K562 (cell line): ENCODE measurements around the gene DNAI1. TPM values are rescaled to one million over a fixed set of nuclear protein-coding genes. Genes with fewer than 3 reads are reported as not detected.

Source experiments
- ATAC-seq: fragments of 200-7000 bp; cut with Tn5 transposase; 3 replicates; pipeline ENCODE4 v1.9.1; 2020; ENCODE audit warnings: moderate library complexity
- BruUV-seq: library from RNA; stranded (reverse); fragments of 400-500 nt; replicated peaks from 2 replicates; lab custom pipeline; 2021; lab: Mats Ljungman, UMichigan
- CTCF ChIA-PET: fragments of 300-600 bp; formaldehyde crosslinking; extraction: SDS; loops from one replicate; lab custom pipeline; 2021; ENCODE audit warnings: low intra/inter-chr PET ratio; lab: Yijun Ruan, JAX
- POLR2A ChIA-PET: fragments of 300-600, 350-650 bp; sonication (Branson Sonifier 250); formaldehyde crosslinking; extraction: SDS; loops from one replicate; lab custom pipeline; 2021; ENCODE audit warnings: antibody characterized with exemption, inconsistent platforms; lab: Yijun Ruan, JAX
- DNase-seq, 4 experiments: peaks; one replicate each; pipeline versions ENCODE4 v3.0.0 to v3.0.0-alpha.2; 2011 to 2018; ENCODE audit warnings: low spot score in 3 of 4, mixed read lengths in 3 of 4; ENCODE audit errors: extremely low read depth in 1 of 4
- FAIRE-seq: peaks from 2 replicates; lab custom pipeline; 2011; peaks lifted over from hg19 to GRCh38; lab: Jason Lieb, UNC
- H2AFZ ChIP-seq: 2 replicates; pipeline ENCODE4 v1.6.0; 2011; ENCODE audit warnings: low read depth, low read length, control low read depth, inconsistent platforms
- H3K27ac ChIP-seq: fragments of 200-600 bp; 3 replicates; pipeline ENCODE4 v1.8.0; 2011; ENCODE audit warnings: low read depth, mild to moderate bottlenecking, control low read depth, inconsistent platforms, low read length, moderate library complexity, mixed read lengths; ENCODE audit errors: extremely low read depth
- H3K27me3 ChIP-seq, 2 experiments: fragments of 300-600 bp in 1 of 2; 2 replicates in 1 of 2; 3 replicates in 1 of 2; pipeline versions ENCODE4 v1.6.0 to v1.8.0; 2011; ENCODE audit warnings: inconsistent platforms in 2 of 2, low read length in 2 of 2, mild to moderate bottlenecking in 1 of 2, mixed read lengths in 1 of 2, moderate library complexity in 1 of 2; ENCODE audit not compliant: control insufficient read depth in 2 of 2, insufficient read depth in 2 of 2
- H3K36me3 ChIP-seq: fragments of 300-600 bp; 3 replicates; pipeline ENCODE4 v1.8.0; 2011; ENCODE audit warnings: mild to moderate bottlenecking, low read length, inconsistent platforms; ENCODE audit not compliant: control insufficient read depth, insufficient read depth
- H3K4me1 ChIP-seq, 2 experiments: fragments of 200-600 bp in 1 of 2; replicated peaks in 1 of 2; 2 replicates in 1 of 2; 3 replicates in 1 of 2; pipeline versions ENCODE4 v1.5.1 to v1.8.0; 2011; ENCODE audit warnings: inconsistent platforms in 2 of 2, low read length in 2 of 2, mild to moderate bottlenecking in 1 of 2, mixed read lengths in 1 of 2, moderate library complexity in 1 of 2; ENCODE audit not compliant: control insufficient read depth in 2 of 2, insufficient read depth in 2 of 2
- H3K4me2 ChIP-seq: 2 replicates; pipeline ENCODE4 v1.6.1; 2011; ENCODE audit warnings: low read length, control low read depth, inconsistent platforms, mixed read lengths; ENCODE audit not compliant: insufficient read depth
- H3K4me3 ChIP-seq: fragments of 200-600 bp; sonication (generic), shearing (Covaris generic); 2 replicates; pipeline ENCODE4 v1.5.1; 2016; ENCODE audit warnings: control low read depth, inconsistent platforms
- H3K79me2 ChIP-seq: fragments of 200-600 bp; 3 replicates; pipeline ENCODE4 v1.8.0; 2011; ENCODE audit warnings: low read length, inconsistent platforms; ENCODE audit not compliant: control insufficient read depth, insufficient read depth
- H3K9ac ChIP-seq, 2 experiments: 2 replicates each; pipeline versions ENCODE4 v1.6.0 to v1.6.1; 2011; ENCODE audit warnings: low read depth in 2 of 2, low read length in 2 of 2, control low read depth in 1 of 2, inconsistent platforms in 1 of 2, mild to moderate bottlenecking in 1 of 2, mixed read lengths in 1 of 2; ENCODE audit not compliant: insufficient read depth in 1 of 2
- H3K9me1 ChIP-seq: one replicate; pipeline ENCODE4 v1.6.0; 2011; ENCODE audit warnings: inconsistent platforms, mild to moderate bottlenecking, low read length, moderate library complexity; ENCODE audit not compliant: control insufficient read depth, insufficient read depth
- H3K9me3 ChIP-seq: replicated peaks from 2 replicates; pipeline ENCODE4 v1.5.1; 2011; ENCODE audit warnings: low read depth, low read length, inconsistent platforms; ENCODE audit not compliant: control insufficient read depth, insufficient read depth
- H4K20me1 ChIP-seq: replicated peaks from 2 replicates; pipeline ENCODE4 v1.6.1; 2011; ENCODE audit warnings: low read length, inconsistent platforms, mixed read lengths; ENCODE audit not compliant: control insufficient read depth, insufficient read depth
- CBFA2T3 ChIP-seq: fragments of 450-650 bp; IDR thresholded peaks from 2 replicates; pipeline ENCODE4 v1.6.1; 2017
- ELF2 ChIP-seq: fragments of 250-450 bp; sonication (Bioruptor Pico); IDR thresholded peaks from 2 replicates; pipeline ENCODE4 v1.5.0; 2021; ENCODE audit warnings: mild to moderate bottlenecking
- PCBP1 ChIP-seq: fragments of 200-400 bp; formaldehyde crosslinking; IDR thresholded peaks from 2 replicates; pipeline ENCODE4 v1.6.1; 2018; ENCODE audit warnings: mild to moderate bottlenecking, low read depth, low read length; ENCODE audit not compliant: poor library complexity, severe bottlenecking
- PHF8 ChIP-seq: fragments of 200-600 bp; sonication (generic); IDR thresholded peaks from 2 replicates; pipeline ENCODE4 v1.6.1; 2012; ENCODE audit warnings: mixed run types, mild to moderate bottlenecking, inconsistent platforms, low read length, moderate library complexity, borderline replicate concordance
- PTBP1 ChIP-seq: fragments of 200-400 bp; formaldehyde crosslinking; IDR thresholded peaks from 2 replicates; pipeline ENCODE4 v1.6.1; 2017; ENCODE audit warnings: low read depth, low read length
- TSC22D4 ChIP-seq: fragments of 450-650 bp; IDR thresholded peaks from 2 replicates; pipeline ENCODE4 v1.6.1; 2016; ENCODE audit warnings: missing genetic modification characterization, missing biosample characterization, control low read depth
- ZBTB11 ChIP-seq, 3 experiments: fragments of 200-800 bp in 1 of 3; fragments of 250-450 bp in 1 of 3; fragments of 450-650 bp in 1 of 3; sonication (Bioruptor Pico) in 1 of 3; sonication (Bioruptor generic) in 1 of 3; formaldehyde crosslinking in 1 of 3; IDR thresholded peaks; 2 replicates each; pipeline versions ENCODE4 v1.6.1 to v1.8.0; 2016 to 2022; ENCODE audit warnings: mild to moderate bottlenecking in 2 of 3, missing genetic modification characterization in 2 of 3, missing compliant biosample characterization in 1 of 3, moderate library complexity in 1 of 3
- WGBS: fragments of 100-300 bp; shearing (Covaris generic); methylation state at CpG from one replicate; pipeline ENCODE4 v1.1.6; 2016; ENCODE audit warnings: low coverage, mixed read lengths; ENCODE audit not compliant: insufficient coverage; ENCODE audit errors: missing lambda C conversion rate; 5-methylcytosine and 5-hydroxymethylcytosine counted together
- in situ Hi-C: fragments of 300-500 bp; cut with MboI; formaldehyde crosslinking; loops from 4 replicates; pipeline ENCODE4 v1.15.0; 2018; ENCODE audit warnings: inconsistent platforms, mixed read lengths
- intact Hi-C: fragments of 100-400 bp; cut with micrococcal nuclease; formaldehyde crosslinking; loops from 2 replicates; pipeline ENCODE4 v1.14.2; 2022
- polyA plus RNA-seq, 8 experiments: library from polyadenylated mRNA; depleted of rRNA in 4 of 8; stranded (reverse) in 5 of 8; unstranded in 3 of 8; fragments of >200 nt; fragmentation: Nextera tagmentation in 2 of 8; fragmentation: Illumina TruSeq in 1 of 8; extraction: Ambion mirVana in 2 of 8; extraction: Trizol in 1 of 8; gene quantifications; 2 replicates each; pipeline versions ENCODE4 v1.2.1 to v1.2.3, GENCODE V29; 2011 to 2014; ENCODE audit warnings: inconsistent platforms in 1 of 8, missing spikeins in 1 of 8
- total RNA-seq, 7 experiments: library from RNA; depleted of rRNA in 6 of 7; stranded (reverse); fragments of >200 nt in 6 of 7; fragmentation: Illumina TruSeq in 2 of 7; extraction: Trizol in 2 of 7; gene quantifications; 2 replicates each; pipeline versions ENCODE4 v1.2.1 to v1.2.3, GENCODE V29; 2011 to 2021; ENCODE audit warnings: low replicate concordance in 1 of 7

The DNAI1 gene
- total and polyA plus RNA-seq, 9 of the 15 experiments (the other 6 are each of a cell fraction or from before 2014, with no cell fraction given) = 0.01 to 0.17 (median 0.04) TPM; not detected in 6

GRCh38 chr9:34499076-34499475 lies 40.5 kb downstream of the DNAI1 start:
- Histone ChIP-seq H3K27ac (no peak overlapping the region), H2AFZ (no peak overlapping the region), H3K27me3 (no peaks in the 10 kb centered on the region; a peak in 1 of 5 replicates), H3K4me1 (no peaks in the 10 kb centered on the region), H3K9ac (no peak overlapping the region), H3K4me3 (no peak overlapping the region), H3K4me2 (no peak overlapping the region), H3K9me1 (no peaks in the 10 kb centered on the region), H4K20me1 (peaks cover 4% of the 10 kb centered on the region; the same call in 1 of the 2 replicates), H3K36me3 (no peaks in the 10 kb centered on the region), H3K9me3 (no peaks in the 10 kb centered on the region), H3K79me2 (no peaks in the 10 kb centered on the region)
- ChIA-PET CTCF (no interaction called here), POLR2A (no interaction called here)
- no TSS peak for BruUV-seq
- ATAC-seq = no peak
- no peak for DNase-seq
- whole genome bisulfite sequencing = 0% methylated on average over 2 of the region's 2 CpGs
- intact Hi-C loops = no loop called here
- in situ Hi-C loops = loop anchor here (5.0 to 10.0 kb wide), 2 partner anchors 52 to 74 kb away; no protein-coding TSS in a partner anchor
- no peak for FAIRE-seq
- TF ChIP-seq PCBP1 (no peak), ZBTB11 (CRISPR knock-in tag; IDR thresholded peaks at IDR 0.05) (no peak), ELF2 (no peak), PHF8 (no peak), PTBP1 (no peak), TSC22D4 (tag) (no peak), CBFA2T3 (no peak)
